Neutrophil (primary cell): ENCODE measurements around the gene ACAD11.

ENCODE experiments used
- H3K27ac ChIP-seq: fragments of 200-600 bp; sonication (generic); 2 replicates; pipeline ENCODE4 v1.5.1; 2016; ENCODE audit warnings: mild to moderate bottlenecking, moderate library complexity
- H3K27me3 ChIP-seq: fragments of 200-600 bp; sonication (generic); 2 replicates; pipeline ENCODE4 v1.6.0; 2016; ENCODE audit warnings: mild to moderate bottlenecking
- H3K36me3 ChIP-seq: fragments of 200-600 bp; sonication (generic); 2 replicates; pipeline ENCODE4 v1.5.1; 2017
- H3K4me1 ChIP-seq, 2 experiments: fragments of 200-600 bp in 1 of 2; sonication (generic) in 1 of 2; 1 replicate in 1 of 2; 2 replicates in 1 of 2; pipeline versions ENCODE4 v1.5.1 to v1.6.1; 2013 to 2016; ENCODE audit warnings: low read depth in 1 of 2, low read length in 1 of 2, mild to moderate bottlenecking in 1 of 2, moderate library complexity in 1 of 2; ENCODE audit not compliant: control insufficient read depth in 1 of 2, insufficient read depth in 1 of 2
- H3K4me3 ChIP-seq, 2 experiments: fragments of 200-600 bp in 1 of 2; sonication (generic) in 1 of 2; 1 replicate in 1 of 2; 2 replicates in 1 of 2; pipeline ENCODE4 v1.5.1; 2013 to 2016; ENCODE audit warnings: low read depth in 1 of 2, low read length in 1 of 2, mild to moderate bottlenecking in 1 of 2, moderate library complexity in 1 of 2
- H3K9me3 ChIP-seq: fragments of 200-600 bp; sonication (generic); 2 replicates; pipeline ENCODE4 v1.5.1; 2016
- CTCF ChIP-seq: fragments of 200-600 bp; sonication (generic); IDR thresholded peaks from 2 replicates; pipeline ENCODE4 v1.5.1; 2016; ENCODE audit warnings: antibody characterized with exemption

The ACAD11 gene

GRCh38 chr3:132657869-132658747 is 1.5 kb downstream of the ACAD11 start:
- no peaks in the 10 kb centered on the region for H3K27me3 ChIP-seq
- H3K4me1 ChIP-seq, result peaks cover 29 to 33% of the 10 kb centered on the region in 2 experiments
- no peak overlapping the region for H3K4me3 ChIP-seq
- no peaks in the 10 kb centered on the region for H3K36me3 ChIP-seq
- no peak overlapping the region for H3K27ac ChIP-seq
- H3K9me3 ChIP-seq, result no peaks in the 10 kb centered on the region
- TF ChIP-seq CTCF, result no peak

DNA sequence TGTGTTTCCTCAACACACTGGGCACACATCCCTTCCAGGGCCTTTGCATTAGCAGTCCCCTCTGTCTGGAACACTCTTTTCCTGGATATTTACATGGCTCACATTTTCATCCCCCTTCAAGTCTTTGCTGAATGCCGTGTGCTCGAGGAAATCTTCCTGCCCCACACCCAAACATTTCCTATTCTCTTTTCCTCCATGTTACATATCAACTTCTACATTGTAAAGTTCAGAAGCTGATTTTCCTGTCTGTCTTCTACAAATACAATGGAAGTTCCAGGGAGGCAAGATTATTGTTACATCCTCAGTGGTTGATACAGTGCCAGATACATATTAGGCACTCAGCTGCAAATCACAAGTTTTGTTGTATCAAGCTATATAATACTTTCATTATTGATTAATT is 4.1 kb downstream of the ACAD11 start:
- Histone ChIP-seq H3K4me3 (no peak overlapping the region), H3K36me3 (no peaks in the 10 kb centered on the region), H3K4me1 (peaks cover 23 to 25% of the 10 kb centered on the region in 2 experiments), H3K27ac (no peak overlapping the region), H3K27me3 (no peaks in the 10 kb centered on the region), H3K9me3 (no peaks in the 10 kb centered on the region)
- no peak for TF ChIP-seq CTCF

DNA sequence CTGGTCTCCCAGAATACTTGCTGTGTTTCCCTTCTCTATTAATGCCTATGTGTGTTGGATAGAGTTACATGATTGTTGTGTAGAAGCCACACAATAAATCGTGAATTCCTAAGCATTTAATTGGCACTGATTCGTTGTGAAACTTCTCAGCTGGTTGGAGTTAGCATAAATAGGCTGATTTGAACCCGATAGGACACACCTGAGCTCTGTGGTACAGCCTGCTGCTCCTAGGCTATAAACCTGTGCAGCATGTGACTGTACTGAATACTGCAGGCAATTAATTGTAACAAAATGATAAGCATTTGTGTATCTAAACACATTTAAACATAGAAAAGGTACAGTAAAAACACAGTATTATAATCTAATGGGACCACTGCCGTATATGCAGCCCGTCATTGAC is 4.9 kb downstream of the ACAD11 start:
- Histone ChIP-seq H3K27ac (no peak overlapping the region), H3K4me3 (no peak overlapping the region), H3K4me1 (peaks cover 22 to 23% of the 10 kb centered on the region in 2 experiments), H3K27me3 (no peaks in the 10 kb centered on the region), H3K9me3 (no peaks in the 10 kb centered on the region), H3K36me3 (no peaks in the 10 kb centered on the region)
- TF ChIP-seq CTCF, result no peak

- H3K36me3 ChIP-seq, result no peaks in the 10 kb centered on the region
- no peaks in the 10 kb centered on the region for H3K9me3 ChIP-seq
- no peaks in the 10 kb centered on the region for H3K27me3 ChIP-seq
- H3K4me1 ChIP-seq, result peaks cover 17% of the 10 kb centered on the region in 2 experiments
- H3K27ac ChIP-seq, result no peak overlapping the region
- TF ChIP-seq CTCF, result no peak
- H3K4me3 ChIP-seq, result no peak overlapping the region
Observed at GRCh38 chr3:132654190-132654589, 5.4 kb downstream of the ACAD11 start.

GRCh38 chr3:132652640-132653270 is 6.9 kb downstream of the ACAD11 start:
- Histone ChIP-seq H3K9me3 (no peaks in the 10 kb centered on the region), H3K4me3 (no peak overlapping the region), H3K36me3 (no peaks in the 10 kb centered on the region), H3K4me1 (peaks cover 9 to 10% of the 10 kb centered on the region in 2 experiments), H3K27me3 (no peaks in the 10 kb centered on the region), H3K27ac (no peak overlapping the region)
- TF ChIP-seq CTCF, result no peak
